ENCODE results near the gene ZBTB44.

ZBTB44 gene

GRCh38 chr11:130183878-130184610, 130.7 kb downstream of the ZBTB44 start:
- no peak for TF ChIP-seq CTCF (IDR thresholded peaks at IDR 0.05; ENCODE audit: extremely low read depth, missing control alignments)
- no peak for DNase-seq (ENCODE audit: low spot score)

- peak; percentile 45 for DNase-seq (ENCODE audit: low spot score)
- no peak for TF ChIP-seq CTCF (IDR thresholded peaks at IDR 0.05; ENCODE audit: extremely low read depth, missing control alignments)
These were observed 133.1 kb downstream of the ZBTB44 start for GRCh38 chr11:130181295-130182272.

GRCh38 chr11:130180896-130181294, 133.8 kb downstream of the ZBTB44 start:
- TF ChIP-seq CTCF (IDR thresholded peaks at IDR 0.05; ENCODE audit: extremely low read depth, missing control alignments) = no peak
- DNase-seq (ENCODE audit: low spot score) = no peak

GRCh38 chr11:130180491-130180890, 134.2 kb downstream of the ZBTB44 start:
- DNase-seq (ENCODE audit: low spot score) = peak; percentile 53
- TF ChIP-seq CTCF (IDR thresholded peaks at IDR 0.05; ENCODE audit: extremely low read depth, missing control alignments) = no peak

- DNase-seq (ENCODE audit: low spot score) = no peak
- TF ChIP-seq CTCF (IDR thresholded peaks at IDR 0.05; ENCODE audit: extremely low read depth, missing control alignments) = no peak
These were observed 135.1 kb downstream of the ZBTB44 start for GRCh38 chr11:130179396-130180306.

- TF ChIP-seq CTCF (IDR thresholded peaks at IDR 0.05; ENCODE audit: extremely low read depth, missing control alignments) = no peak
- DNase-seq (ENCODE audit: low spot score) = no peak
These were observed 136.0 kb downstream of the ZBTB44 start for GRCh38 chr11:130178441-130179339.

Measured in GM20000 (cell line).